Hepatocyte (in vitro differentiated cells): Measurements from ENCODE around the gene EXOC5.

Experiments used
- EZH2phosphoT487 ChIP-seq: fragments of 200-600 bp; sonication (generic); IDR thresholded peaks from one replicate; pipeline ENCODE4 v1.6.1; 2018; ENCODE audit warnings: antibody characterized with exemption, mild to moderate bottlenecking, low read depth, moderate library complexity; ENCODE audit not compliant: unreplicated experiment, severe bottlenecking
- TF ChIP-seq, protein P1 (sequence below): fragments of 200-600 bp; sonication (generic); IDR thresholded peaks from 2 replicates; pipeline ENCODE4 v1.5.1; 2016; ENCODE audit warnings: antibody characterized with exemption, mild to moderate bottlenecking; ENCODE audit not compliant: poor library complexity

DNA sequence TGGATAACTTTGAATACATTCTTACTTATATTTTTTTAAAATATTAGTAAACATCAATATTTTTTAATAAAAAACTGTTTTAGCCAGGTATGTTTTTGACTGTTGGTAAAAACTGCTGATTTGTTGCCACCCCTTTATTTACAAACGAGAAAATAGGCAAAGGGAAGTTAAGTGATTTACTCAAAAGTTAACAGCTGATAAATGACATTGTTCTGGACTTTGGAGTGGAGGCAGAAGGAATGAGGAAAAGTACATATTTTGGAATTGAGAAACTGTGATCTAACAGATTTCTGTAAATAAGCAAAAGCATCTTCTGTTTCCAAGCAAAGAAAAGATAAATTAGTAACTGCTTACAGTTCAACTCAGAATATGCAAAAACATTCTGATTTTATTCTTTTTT is 4.5 kb upstream of the EXOC5 start:
- TF ChIP-seq, protein P1, sequence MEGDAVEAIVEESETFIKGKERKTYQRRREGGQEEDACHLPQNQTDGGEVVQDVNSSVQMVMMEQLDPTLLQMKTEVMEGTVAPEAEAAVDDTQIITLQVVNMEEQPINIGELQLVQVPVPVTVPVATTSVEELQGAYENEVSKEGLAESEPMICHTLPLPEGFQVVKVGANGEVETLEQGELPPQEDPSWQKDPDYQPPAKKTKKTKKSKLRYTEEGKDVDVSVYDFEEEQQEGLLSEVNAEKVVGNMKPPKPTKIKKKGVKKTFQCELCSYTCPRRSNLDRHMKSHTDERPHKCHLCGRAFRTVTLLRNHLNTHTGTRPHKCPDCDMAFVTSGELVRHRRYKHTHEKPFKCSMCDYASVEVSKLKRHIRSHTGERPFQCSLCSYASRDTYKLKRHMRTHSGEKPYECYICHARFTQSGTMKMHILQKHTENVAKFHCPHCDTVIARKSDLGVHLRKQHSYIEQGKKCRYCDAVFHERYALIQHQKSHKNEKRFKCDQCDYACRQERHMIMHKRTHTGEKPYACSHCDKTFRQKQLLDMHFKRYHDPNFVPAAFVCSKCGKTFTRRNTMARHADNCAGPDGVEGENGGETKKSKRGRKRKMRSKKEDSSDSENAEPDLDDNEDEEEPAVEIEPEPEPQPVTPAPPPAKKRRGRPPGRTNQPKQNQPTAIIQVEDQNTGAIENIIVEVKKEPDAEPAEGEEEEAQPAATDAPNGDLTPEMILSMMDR: no peak
- no peak for TF ChIP-seq EZH2phosphoT487
